ENCODE measurements around the gene CASP14. TPM values are rescaled to one million over a fixed set of nuclear protein-coding genes. Genes with fewer than 3 reads are reported as not detected.

Gene CASP14
- total and polyA plus RNA-seq, 9 of the 15 experiments (the other 6 are each of a cell fraction or from before 2014, with no cell fraction given), result not detected

DNA sequence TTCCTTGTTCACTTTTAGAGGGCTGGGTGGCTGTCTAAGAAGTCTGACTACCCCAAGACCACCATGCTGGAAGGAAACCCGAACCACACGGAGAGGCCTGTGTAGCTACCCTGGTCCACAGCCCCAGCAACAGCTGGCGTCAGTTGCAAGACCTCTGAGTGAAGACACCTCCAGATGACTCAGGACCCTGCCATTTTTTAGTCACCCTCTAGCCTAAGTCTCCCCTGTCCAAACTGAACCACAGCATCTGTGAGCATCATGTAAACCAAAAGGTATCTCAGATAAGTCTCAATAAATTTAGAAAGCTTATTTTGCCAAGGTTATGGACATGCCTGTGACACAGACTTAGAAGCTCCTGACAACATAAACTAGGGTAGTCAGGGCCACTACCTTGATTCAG lies 55.8 kb downstream of the CASP14 start:
- FAIRE-seq (no peak), ATAC-seq (no peak), DNase-seq (ENCODE audit: extremely low read depth in 1 of 4, low spot score in 3 of 4) (no peak)
- 2% methylated on average over 3 of the region's 3 CpGs for WGBS (ENCODE audit: insufficient coverage, low coverage, missing lambda C conversion rate)
- Histone ChIP-seq H3K4me2 (ENCODE audit: insufficient read depth, low read length) (no peak overlapping the region), H3K27me3 (ENCODE audit: control insufficient read depth in 2 of 2, insufficient read depth in 2 of 2, low read length in 2 of 2) (peaks cover 7 to 33% of the 10 kb centered on the region in 2 experiments; a peak in 3 of 5 replicates), H3K79me2 (ENCODE audit: control insufficient read depth, insufficient read depth, low read length) (no peaks in the 10 kb centered on the region), H2AFZ (ENCODE audit: low read depth, low read length) (no peak overlapping the region), H3K4me3 (no peak overlapping the region), H3K9me3 (replicated peaks; ENCODE audit: control insufficient read depth, insufficient read depth, low read depth, low read length) (peaks cover 3% of the 10 kb centered on the region), H3K9me1 (ENCODE audit: control insufficient read depth, insufficient read depth, low read length) (no peaks in the 10 kb centered on the region), H3K4me1 (replicated peaks in 1 of 2; ENCODE audit: control insufficient read depth in 2 of 2, insufficient read depth in 2 of 2, low read length in 2 of 2) (peaks cover 0 to 6% of the 10 kb centered on the region in 2 experiments; a peak in 2 of 5 replicates), H4K20me1 (replicated peaks; ENCODE audit: control insufficient read depth, insufficient read depth, low read length) (no peaks in the 10 kb centered on the region), H3K9ac (ENCODE audit: insufficient read depth in 1 of 2, low read depth in 2 of 2, low read length in 2 of 2) (no peak overlapping the region), H3K36me3 (ENCODE audit: control insufficient read depth, insufficient read depth, low read length) (no peaks in the 10 kb centered on the region), H3K27ac (ENCODE audit: extremely low read depth, low read depth, low read length) (no peak overlapping the region)
- POLR2A ChIA-PET, result no interaction called here
- CTCF ChIA-PET (ENCODE audit: low intra/inter-chr PET ratio), result no interaction called here
- TF ChIP-seq RBM39 (optimal IDR thresholded peaks at IDR 0.05; ENCODE audit: low read depth, low read length), result no peak
- TF ChIP-seq RFX1 (IDR thresholded peaks at IDR 0.05), result no peak
- no peak for TF ChIP-seq ZBTB17 (CRISPR knock-in tag; IDR thresholded peaks at IDR 0.05)
- TF ChIP-seq ZNF239 (CRISPR knock-in tag; IDR thresholded peaks at IDR 0.05), result no peak
- no TSS peak for BruUV-seq (replicated peaks)
- intact Hi-C loops (cut with micrococcal nuclease), result no loop called here
- in situ Hi-C loops (cut with MboI), result no loop called here

GRCh38 chr19:15107061-15108010 lies 58.1 kb downstream of the CASP14 start, which contains the start of gene SYDE1:
SYDE1 (plus strand) TSS chr19:15107401; CDS start chr19:15107434, 33 bp downstream.
- no peak within 1 kb of the TSS for H3K27ac ChIP-seq (ENCODE audit: extremely low read depth, low read depth, low read length)
- in situ Hi-C loops (cut with MboI), result no loop called here
- H3K9me3 ChIP-seq (replicated peaks; ENCODE audit: control insufficient read depth, insufficient read depth, low read depth, low read length), result 0 out of 2 replicates have a peak, but pooled peaks cover 3% of the 10 kb centered on the region
- ATAC-seq, result no peak
- H3K4me1 ChIP-seq (replicated peaks in 1 of 2; ENCODE audit: control insufficient read depth in 2 of 2, insufficient read depth in 2 of 2, low read length in 2 of 2), result peaks cover 0 to 14% of the 10 kb centered on the region in 2 experiments; a peak in 2 of 5 replicates
- ChIA-PET POLR2A (no interaction called here), CTCF (ENCODE audit: low intra/inter-chr PET ratio) (no interaction called here)
- no peaks in the 10 kb centered on the region for H4K20me1 ChIP-seq (replicated peaks; ENCODE audit: control insufficient read depth, insufficient read depth, low read length)
- H3K9me1 ChIP-seq (ENCODE audit: control insufficient read depth, insufficient read depth, low read length), result no peaks in the 10 kb centered on the region
- H3K36me3 ChIP-seq (ENCODE audit: control insufficient read depth, insufficient read depth, low read length), result no peaks in the 10 kb centered on the region
- DNase-seq (ENCODE audit: extremely low read depth in 1 of 4, low spot score in 3 of 4), result peak in 1 of 4 experiments; percentile 8
- H2AFZ ChIP-seq (ENCODE audit: low read depth, low read length), result no peak within 1 kb of the TSS
- H3K4me2 ChIP-seq (ENCODE audit: insufficient read depth, low read length), result no peak within 1 kb of the TSS
- H3K79me2 ChIP-seq (ENCODE audit: control insufficient read depth, insufficient read depth, low read length), result no peaks in the 10 kb centered on the region
- BruUV-seq (replicated peaks), result no TSS peak
- no peak for FAIRE-seq
- H3K4me3 ChIP-seq, result no peak within 1 kb of the TSS
- no peak within 1 kb of the TSS for H3K9ac ChIP-seq (ENCODE audit: insufficient read depth in 1 of 2, low read depth in 2 of 2, low read length in 2 of 2)
- WGBS (ENCODE audit: insufficient coverage, low coverage, missing lambda C conversion rate), result 9% methylated on average over 22 of the region's 78 CpGs
- intact Hi-C loops (cut with micrococcal nuclease), result no loop called here
- H3K27me3 ChIP-seq (ENCODE audit: control insufficient read depth in 2 of 2, insufficient read depth in 2 of 2, low read length in 2 of 2), result peaks cover 7 to 31% of the 10 kb centered on the region in 2 experiments; a peak in 3 of 5 replicates
- TF ChIP-seq ZNF696 (CRISPR knock-in tag; conservative IDR thresholded peaks at IDR 0.05) (no peak), TSHZ1 (CRISPR knock-in tag; IDR thresholded peaks at IDR 0.05) (no peak), KAT8 (IDR thresholded peaks at IDR 0.05; ENCODE audit: low read depth) (no peak), TGIF2 (CRISPR knock-in tag; IDR thresholded peaks at IDR 0.05) (no peak), GABPB2 (CRISPR knock-in tag; conservative IDR thresholded peaks at IDR 0.05) (no peak), NR2C2 (CRISPR knock-in tag; IDR thresholded peaks at IDR 0.05) (no peak), NR2C2 (tag; IDR thresholded peaks at IDR 0.05) (no peak), FOXM1 (IDR thresholded peaks at IDR 0.05; ENCODE audit: low read depth) (no peak), FOXM1 (CRISPR knock-in tag; IDR thresholded peaks at IDR 0.05; ENCODE audit: low read depth) (no peak)

Data from K562 (cell line).